ENCODE measurements around the gene ANKZF1. TPM values are rescaled to one million over a fixed set of nuclear protein-coding genes. Genes with fewer than 3 reads are reported as not detected.

The ANKZF1 gene
- total and polyA plus RNA-seq, 10 of the 15 experiments (the other 5 are each of a cell fraction or from before 2014, with no cell fraction given), result 3.1 to 104 (median 35.0) TPM

DNA sequence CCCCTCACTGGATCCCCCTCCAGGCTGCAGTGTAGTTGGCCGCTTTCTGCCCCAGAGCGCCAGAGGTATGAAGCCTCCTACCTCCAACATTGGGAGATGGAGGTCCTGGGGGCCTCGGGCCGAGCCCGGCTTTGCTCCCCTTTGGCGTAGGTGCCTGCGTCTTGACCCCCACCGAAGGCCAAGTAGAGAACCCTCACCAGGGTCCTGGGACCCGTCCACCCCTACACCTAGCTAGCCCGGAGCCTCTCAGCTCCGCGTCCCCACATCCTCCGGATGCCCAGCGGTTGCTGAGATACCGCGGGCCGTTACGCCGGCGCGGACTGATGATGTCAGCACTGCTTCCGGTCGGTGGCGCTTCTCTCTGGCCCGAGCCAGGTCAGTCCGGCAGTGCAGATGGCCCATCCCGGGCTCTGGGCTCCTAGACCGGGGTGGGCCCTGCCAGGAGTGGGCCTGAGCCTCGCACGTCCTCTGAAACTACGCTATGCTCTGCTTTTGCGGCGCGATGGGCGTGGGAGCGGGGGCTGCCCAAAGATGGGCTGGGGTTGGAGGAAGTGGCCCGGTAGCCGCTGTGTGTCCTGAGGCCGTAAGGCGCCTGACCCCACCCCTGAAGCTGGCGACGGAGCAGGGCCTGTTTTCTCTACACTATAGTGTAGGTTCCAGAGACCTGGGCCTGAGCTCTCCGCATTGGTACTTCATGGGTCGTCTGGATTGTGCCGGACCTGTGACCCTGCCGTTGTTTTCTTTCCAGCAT is 15.7 kb downstream of the ANKZF1 start, which contains the start of the genes GLB1L and STK16 (continued):
- TF ChIP-seq, protein P1, sequence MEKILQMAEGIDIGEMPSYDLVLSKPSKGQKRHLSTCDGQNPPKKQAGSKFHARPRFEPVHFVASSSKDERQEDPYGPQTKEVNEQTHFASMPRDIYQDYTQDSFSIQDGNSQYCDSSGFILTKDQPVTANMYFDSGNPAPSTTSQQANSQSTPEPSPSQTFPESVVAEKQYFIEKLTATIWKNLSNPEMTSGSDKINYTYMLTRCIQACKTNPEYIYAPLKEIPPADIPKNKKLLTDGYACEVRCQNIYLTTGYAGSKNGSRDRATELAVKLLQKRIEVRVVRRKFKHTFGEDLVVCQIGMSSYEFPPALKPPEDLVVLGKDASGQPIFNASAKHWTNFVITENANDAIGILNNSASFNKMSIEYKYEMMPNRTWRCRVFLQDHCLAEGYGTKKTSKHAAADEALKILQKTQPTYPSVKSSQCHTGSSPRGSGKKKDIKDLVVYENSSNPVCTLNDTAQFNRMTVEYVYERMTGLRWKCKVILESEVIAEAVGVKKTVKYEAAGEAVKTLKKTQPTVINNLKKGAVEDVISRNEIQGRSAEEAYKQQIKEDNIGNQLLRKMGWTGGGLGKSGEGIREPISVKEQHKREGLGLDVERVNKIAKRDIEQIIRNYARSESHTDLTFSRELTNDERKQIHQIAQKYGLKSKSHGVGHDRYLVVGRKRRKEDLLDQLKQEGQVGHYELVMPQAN (conservative IDR thresholded peaks at IDR 0.05), result peak; percentile 94
- TF ChIP-seq SREBF1 (IDR thresholded peaks at IDR 0.05; ENCODE audit: low read length), result no peak
- TF ChIP-seq PAX5 (IDR thresholded peaks at IDR 0.05; ENCODE audit: borderline replicate concordance, low read depth, low read length), result no peak
- no peak for TF ChIP-seq ETV6 (conservative IDR thresholded peaks at IDR 0.05 in 1 of 2, IDR thresholded peaks at IDR 0.05 in 1 of 2; ENCODE audit: borderline replicate concordance in 1 of 2, low read depth in 1 of 2)
- no peak for TF ChIP-seq HDGF (IDR thresholded peaks at IDR 0.05)
- TF ChIP-seq RAD51 (IDR thresholded peaks at IDR 0.05), result no peak
- no peak for TF ChIP-seq SMARCA5 (IDR thresholded peaks at IDR 0.05)
- TF ChIP-seq RBBP5 (conservative IDR thresholded peaks at IDR 0.05), result no peak
- TF ChIP-seq, protein P2, sequence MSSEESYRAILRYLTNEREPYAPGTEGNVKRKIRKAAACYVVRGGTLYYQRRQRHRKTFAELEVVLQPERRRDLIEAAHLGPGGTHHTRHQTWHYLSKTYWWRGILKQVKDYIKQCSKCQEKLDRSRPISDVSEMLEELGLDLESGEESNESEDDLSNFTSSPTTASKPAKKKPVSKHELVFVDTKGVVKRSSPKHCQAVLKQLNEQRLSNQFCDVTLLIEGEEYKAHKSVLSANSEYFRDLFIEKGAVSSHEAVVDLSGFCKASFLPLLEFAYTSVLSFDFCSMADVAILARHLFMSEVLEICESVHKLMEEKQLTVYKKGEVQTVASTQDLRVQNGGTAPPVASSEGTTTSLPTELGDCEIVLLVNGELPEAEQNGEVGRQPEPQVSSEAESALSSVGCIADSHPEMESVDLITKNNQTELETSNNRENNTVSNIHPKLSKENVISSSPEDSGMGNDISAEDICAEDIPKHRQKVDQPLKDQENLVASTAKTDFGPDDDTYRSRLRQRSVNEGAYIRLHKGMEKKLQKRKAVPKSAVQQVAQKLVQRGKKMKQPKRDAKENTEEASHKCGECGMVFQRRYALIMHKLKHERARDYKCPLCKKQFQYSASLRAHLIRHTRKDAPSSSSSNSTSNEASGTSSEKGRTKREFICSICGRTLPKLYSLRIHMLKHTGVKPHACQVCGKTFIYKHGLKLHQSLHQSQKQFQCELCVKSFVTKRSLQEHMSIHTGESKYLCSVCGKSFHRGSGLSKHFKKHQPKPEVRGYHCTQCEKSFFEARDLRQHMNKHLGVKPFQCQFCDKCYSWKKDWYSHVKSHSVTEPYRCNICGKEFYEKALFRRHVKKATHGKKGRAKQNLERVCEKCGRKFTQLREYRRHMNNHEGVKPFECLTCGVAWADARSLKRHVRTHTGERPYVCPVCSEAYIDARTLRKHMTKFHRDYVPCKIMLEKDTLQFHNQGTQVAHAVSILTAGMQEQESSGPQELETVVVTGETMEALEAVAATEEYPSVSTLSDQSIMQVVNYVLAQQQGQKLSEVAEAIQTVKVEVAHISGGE (CRISPR knock-in tag; IDR thresholded peaks at IDR 0.05), result no peak
- no peak for TF ChIP-seq CHD1 (IDR thresholded peaks at IDR 0.05; ENCODE audit: low read depth, low read length)
- TF ChIP-seq BCL11A (IDR thresholded peaks at IDR 0.05; ENCODE audit: low read depth, low read length), result 0 out of 2 replicates have a peak, but pooled peaks have one; percentile 1
- TF ChIP-seq, protein P3, sequence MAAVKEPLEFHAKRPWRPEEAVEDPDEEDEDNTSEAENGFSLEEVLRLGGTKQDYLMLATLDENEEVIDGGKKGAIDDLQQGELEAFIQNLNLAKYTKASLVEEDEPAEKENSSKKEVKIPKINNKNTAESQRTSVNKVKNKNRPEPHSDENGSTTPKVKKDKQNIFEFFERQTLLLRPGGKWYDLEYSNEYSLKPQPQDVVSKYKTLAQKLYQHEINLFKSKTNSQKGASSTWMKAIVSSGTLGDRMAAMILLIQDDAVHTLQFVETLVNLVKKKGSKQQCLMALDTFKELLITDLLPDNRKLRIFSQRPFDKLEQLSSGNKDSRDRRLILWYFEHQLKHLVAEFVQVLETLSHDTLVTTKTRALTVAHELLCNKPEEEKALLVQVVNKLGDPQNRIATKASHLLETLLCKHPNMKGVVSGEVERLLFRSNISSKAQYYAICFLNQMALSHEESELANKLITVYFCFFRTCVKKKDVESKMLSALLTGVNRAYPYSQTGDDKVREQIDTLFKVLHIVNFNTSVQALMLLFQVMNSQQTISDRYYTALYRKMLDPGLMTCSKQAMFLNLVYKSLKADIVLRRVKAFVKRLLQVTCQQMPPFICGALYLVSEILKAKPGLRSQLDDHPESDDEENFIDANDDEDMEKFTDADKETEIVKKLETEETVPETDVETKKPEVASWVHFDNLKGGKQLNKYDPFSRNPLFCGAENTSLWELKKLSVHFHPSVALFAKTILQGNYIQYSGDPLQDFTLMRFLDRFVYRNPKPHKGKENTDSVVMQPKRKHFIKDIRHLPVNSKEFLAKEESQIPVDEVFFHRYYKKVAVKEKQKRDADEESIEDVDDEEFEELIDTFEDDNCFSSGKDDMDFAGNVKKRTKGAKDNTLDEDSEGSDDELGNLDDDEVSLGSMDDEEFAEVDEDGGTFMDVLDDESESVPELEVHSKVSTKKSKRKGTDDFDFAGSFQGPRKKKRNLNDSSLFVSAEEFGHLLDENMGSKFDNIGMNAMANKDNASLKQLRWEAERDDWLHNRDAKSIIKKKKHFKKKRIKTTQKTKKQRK (IDR thresholded peaks at IDR 0.05; ENCODE audit: low read depth, low read length), result no peak
